ENCODE measurements around the gene KLF17.

Gene KLF17

DNA sequence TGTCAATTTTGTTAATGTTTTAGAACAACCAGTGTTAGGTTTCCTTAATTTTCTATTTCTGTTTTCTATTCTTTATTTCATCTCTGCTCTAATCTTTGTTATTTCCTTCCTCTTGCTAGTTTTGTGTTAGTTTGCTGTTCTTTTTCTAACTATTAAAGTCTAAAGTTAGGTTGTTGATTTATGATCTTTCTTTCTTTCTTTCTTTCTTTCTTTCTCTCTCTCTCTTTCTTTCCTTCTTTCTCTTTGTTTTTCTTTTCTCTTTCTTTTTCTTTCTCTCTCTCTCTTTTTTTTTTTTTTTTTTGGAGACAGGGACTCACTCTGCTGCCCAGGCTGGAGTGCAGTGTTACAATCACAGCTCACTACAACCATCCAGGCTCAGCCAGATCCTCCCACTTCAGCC is 40.2 kb downstream of the KLF17 start:
- no peak for DNase-seq

DNA sequence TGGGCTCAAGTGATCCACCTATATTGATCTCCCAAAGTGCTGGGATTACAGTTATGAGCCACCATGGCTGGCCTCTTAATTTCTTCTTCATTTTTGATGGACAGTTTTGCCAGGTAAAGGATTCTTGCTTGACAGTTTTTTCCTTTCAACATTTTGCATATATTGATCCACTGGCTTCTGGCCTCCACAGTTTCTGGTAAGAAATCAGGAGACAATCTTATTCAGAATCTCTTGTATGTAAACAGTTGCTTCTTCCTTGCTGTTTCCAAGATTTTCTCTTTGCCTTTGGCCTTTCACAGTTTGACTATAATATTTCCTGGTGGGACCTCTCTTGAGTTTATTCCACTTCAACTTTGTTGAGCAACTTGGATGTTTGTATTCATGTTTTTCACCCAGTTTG is 42.9 kb downstream of the KLF17 start:
- DNase-seq, result no peak

DNA sequence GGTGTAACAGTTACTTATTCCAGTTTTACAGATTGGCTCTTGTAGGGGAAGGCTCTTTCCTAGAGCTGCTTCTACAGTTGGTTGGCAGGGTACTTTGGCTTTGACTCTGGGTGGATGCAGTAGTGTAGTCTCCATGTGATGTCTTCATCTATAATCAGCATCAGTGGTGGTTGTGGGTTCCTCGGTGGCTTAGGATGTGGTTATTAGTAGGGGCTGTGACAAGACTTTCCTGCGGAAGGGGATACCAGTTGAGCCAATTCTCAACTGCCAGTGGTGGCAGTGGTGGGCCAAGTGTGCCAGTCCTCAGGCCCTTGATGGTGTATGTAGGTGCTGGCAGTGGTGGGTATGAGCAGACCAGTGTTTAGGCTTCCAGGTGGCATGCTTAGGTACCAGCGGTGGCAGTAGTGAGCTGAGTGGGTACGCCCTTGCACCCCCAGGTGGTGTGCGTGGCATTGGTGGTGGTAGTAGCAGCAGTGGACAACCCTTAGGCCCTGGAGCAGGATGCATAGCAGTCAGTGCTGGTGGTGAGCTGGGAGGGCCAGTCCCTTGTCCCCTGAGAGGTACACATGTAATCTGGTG is 50.0 kb downstream of the KLF17 start:
- DNase-seq, result no peak

DNA sequence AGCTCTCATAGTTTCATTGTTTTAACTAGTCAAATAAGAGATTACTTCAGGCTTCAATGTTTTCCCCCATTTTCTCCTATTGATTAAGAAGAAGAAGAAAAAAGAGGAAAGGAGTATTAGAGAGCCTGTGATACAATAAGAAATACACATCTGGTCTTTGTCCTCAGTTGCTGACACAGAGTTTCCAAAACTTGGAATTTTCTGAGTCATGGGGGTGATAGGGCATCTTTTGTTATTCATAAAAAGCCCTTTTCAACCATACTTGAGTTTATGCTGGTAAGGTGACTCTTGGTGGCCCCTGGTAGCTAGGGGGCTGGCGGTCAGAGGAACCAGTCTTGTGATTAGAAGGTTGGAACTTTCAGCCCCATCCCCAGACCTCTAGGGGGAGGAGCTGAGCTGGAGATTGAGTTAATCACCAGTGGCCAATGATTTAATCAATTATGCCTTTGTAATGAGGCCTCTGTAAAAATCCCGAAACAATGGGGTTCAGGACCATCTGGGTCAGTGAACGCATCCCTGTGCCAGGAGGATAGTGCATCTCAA is 51.7 kb downstream of the KLF17 start:
- DNase-seq, result no peak

DNA sequence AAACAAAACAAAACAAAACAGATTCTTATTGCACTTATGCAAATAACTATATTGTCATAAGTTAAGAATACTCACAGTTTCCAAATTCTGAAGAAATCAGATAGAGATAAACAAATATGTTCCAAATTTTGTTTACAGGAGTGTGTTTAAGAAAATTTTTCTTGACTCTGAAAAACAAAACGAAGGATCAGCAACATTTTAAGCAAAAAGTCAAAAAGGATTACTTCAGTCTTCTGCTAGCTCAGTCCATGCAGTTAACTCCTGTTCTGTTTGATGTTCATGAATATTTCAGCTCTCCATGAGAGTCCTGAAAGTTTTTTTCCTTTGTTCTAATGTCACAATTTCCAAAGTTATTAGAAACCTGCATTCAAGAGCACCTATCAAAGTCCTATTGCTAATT is 56.0 kb downstream of the KLF17 start:
- no peak for DNase-seq

Data from activated CD4-positive, alpha-beta T cell treated with anti-CD3 and anti-CD28 coated beads, Interleukin-2, amount 50 U/mL, for 4 hours (primary cell).